ENCODE measurements around the gene PAX3.

Gene PAX3

DNA sequence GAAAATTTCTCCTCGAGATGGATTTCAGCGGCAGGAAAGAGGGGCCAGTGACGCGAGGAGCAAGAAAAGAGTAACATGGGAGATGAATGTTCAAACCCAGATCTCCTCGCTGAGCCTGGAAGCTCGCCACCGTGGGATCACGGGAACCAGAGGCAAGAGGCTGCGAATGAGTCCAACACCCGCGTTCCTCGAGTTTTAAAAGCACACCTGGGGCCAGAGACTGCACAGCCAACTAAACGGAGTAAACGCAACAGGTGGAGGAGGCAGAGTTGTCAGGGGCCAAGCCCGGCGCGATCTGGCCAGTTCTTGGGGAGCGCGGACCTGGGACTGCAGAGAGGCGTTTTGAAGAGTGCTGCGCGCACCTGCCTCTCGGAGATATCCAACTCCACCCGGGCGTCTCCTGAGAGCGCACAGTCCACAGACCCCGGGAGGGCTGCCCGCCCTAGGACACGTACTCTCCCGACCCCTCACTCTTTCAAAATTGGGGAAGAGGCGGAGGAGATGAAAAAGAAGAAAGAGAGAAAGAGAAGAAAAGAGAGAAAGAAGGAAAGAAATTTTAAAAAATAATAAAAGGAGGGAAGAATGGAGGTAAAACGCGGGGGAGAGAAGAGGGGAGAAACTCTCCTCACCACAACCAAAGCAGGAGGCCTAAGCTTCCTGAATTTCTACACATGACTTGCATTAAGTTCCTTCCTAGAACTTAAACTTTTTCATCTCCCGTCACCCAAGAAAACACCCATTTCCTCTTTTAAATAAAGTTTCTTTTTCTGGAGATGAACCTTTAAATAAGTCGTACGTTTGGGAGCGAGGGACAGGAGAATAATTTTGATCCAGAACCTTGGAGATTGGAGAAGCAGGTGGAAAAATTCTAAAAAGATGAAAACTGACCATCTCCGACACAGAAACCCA lies 5.3 kb upstream of the PAX3 start:
- H3K4me3 ChIP-seq (ENCODE audit: severe bottlenecking), result no peak overlapping the region
- TF ChIP-seq, protein P1, sequence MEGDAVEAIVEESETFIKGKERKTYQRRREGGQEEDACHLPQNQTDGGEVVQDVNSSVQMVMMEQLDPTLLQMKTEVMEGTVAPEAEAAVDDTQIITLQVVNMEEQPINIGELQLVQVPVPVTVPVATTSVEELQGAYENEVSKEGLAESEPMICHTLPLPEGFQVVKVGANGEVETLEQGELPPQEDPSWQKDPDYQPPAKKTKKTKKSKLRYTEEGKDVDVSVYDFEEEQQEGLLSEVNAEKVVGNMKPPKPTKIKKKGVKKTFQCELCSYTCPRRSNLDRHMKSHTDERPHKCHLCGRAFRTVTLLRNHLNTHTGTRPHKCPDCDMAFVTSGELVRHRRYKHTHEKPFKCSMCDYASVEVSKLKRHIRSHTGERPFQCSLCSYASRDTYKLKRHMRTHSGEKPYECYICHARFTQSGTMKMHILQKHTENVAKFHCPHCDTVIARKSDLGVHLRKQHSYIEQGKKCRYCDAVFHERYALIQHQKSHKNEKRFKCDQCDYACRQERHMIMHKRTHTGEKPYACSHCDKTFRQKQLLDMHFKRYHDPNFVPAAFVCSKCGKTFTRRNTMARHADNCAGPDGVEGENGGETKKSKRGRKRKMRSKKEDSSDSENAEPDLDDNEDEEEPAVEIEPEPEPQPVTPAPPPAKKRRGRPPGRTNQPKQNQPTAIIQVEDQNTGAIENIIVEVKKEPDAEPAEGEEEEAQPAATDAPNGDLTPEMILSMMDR (IDR thresholded peaks at IDR 0.05; ENCODE audit: poor library complexity, severe bottlenecking), result no peak
- no peak for ATAC-seq (ENCODE audit: low read depth)

DNA sequence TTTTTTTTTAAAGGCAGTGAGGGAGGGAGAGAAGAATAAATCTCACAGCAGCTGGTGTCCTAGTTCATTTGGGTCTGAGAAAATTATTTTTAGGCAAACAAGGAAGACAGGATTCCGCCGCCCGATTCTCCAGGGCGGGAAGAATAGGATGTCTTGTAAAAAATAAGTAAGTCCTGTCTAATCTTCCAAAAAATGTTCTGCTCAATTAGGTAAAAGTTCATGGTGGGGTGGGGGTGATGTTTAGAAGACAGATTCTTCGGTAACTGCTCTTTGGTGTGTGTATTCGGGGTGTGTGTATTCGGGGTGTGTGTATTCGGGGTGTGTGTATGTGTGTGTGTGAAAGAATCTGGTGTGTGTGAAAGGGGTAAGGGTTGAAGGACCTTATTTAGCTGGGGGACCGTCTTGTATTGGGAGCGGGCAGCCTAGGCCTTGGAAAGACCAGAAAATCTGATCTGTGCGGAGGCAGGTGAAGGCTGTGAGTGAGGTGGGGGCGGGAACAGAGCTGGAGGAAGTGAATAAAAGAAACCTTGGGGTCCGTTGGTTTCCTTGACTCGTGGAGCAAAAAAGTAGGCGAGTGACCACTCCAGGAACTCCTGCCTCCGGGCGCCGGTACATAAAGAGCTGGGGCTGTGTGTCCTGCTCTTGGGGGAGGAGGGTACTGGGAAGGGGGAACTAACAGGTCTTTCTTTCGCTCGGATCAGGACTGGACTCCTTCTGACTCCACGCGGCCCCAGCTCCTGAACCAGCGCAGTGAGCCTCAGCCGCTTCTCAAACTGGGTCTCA lies 4.4 kb upstream of the PAX3 start:
- ATAC-seq (ENCODE audit: low read depth) (no peak), DNase-seq (ENCODE audit: low spot score) (no peak)
- Histone ChIP-seq H3K9me3 (ENCODE audit: severe bottlenecking) (peaks cover 2% of the 10 kb centered on the region), H3K27me3 (ENCODE audit: insufficient read depth, poor library complexity, severe bottlenecking) (peaks cover 100% of the 10 kb centered on the region), H3K27ac (ENCODE audit: poor library complexity, severe bottlenecking) (no peak overlapping the region), H3K36me3 (ENCODE audit: low read depth) (no peaks in the 10 kb centered on the region), H3K4me3 (ENCODE audit: severe bottlenecking) (no peak overlapping the region), H3K4me1 (ENCODE audit: insufficient read depth, poor library complexity, severe bottlenecking) (no peaks in the 10 kb centered on the region)
- TF ChIP-seq, protein P1 (IDR thresholded peaks at IDR 0.05; ENCODE audit: poor library complexity, severe bottlenecking), result no peak

More for the DNA sequence above, 5.3 kb upstream of the PAX3 start:
- no peak for DNase-seq (ENCODE audit: low spot score)
- H3K27me3 ChIP-seq (ENCODE audit: insufficient read depth, poor library complexity, severe bottlenecking), result peaks cover 100% of the 10 kb centered on the region
- peaks cover 2% of the 10 kb centered on the region for H3K9me3 ChIP-seq (ENCODE audit: severe bottlenecking)
- H3K27ac ChIP-seq (ENCODE audit: poor library complexity, severe bottlenecking), result no peak overlapping the region
- no peaks in the 10 kb centered on the region for H3K36me3 ChIP-seq (ENCODE audit: low read depth)
- H3K4me1 ChIP-seq (ENCODE audit: insufficient read depth, poor library complexity, severe bottlenecking), result no peaks in the 10 kb centered on the region

DNA sequence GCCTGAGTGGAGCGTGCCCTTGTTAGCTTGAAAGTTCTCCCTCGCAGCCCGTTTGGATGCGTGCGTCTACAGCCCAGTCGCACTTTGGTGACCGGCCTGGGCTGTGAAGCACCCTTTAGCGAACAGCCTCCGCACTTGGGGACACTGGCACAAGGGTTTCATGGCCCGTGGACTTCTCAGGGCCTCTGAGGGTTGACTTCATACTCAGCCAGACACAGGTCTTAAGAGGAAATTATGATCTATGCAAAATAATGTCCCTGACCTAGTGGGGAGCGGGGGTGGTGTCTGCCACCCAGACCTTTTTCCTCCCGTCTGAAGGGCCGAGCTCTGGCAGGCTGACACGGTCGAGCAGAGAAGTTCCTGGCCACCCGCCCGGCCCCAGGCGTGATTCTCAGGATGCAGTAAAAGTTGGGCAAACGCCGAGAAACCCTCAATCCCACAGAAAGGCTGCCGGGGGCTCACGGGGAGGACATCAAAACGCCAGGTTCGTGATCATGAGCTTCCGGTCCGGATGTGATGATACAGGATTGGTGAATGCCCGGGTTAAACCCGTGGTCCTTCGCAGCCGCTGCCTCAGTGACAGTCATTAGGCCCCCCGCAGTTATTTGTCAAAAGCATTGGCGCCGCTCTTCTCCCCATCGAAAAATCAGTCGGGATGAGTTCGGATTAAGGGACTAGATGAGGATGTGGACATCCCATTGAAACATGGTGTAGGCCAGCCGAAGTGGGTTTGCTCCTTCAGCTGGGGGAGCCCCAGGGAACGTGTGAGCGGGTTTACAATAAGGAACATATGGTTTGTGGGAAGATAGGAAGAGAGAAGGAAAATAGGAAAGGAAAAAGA lies 3.6 kb upstream of the PAX3 start:
- DNase-seq (ENCODE audit: low spot score) (no peak), ATAC-seq (ENCODE audit: low read depth) (no peak)
- no peaks in the 10 kb centered on the region for H3K4me1 ChIP-seq (ENCODE audit: insufficient read depth, poor library complexity, severe bottlenecking)
- H3K36me3 ChIP-seq (ENCODE audit: low read depth), result no peaks in the 10 kb centered on the region
- H3K4me3 ChIP-seq (ENCODE audit: severe bottlenecking), result no peak overlapping the region
- no peak overlapping the region for H3K27ac ChIP-seq (ENCODE audit: poor library complexity, severe bottlenecking)
- peaks cover 100% of the 10 kb centered on the region for H3K27me3 ChIP-seq (ENCODE audit: insufficient read depth, poor library complexity, severe bottlenecking)
- H3K9me3 ChIP-seq (ENCODE audit: severe bottlenecking), result peaks cover 2% of the 10 kb centered on the region
- TF ChIP-seq, protein P1 (IDR thresholded peaks at IDR 0.05; ENCODE audit: poor library complexity, severe bottlenecking), result no peak

DNA sequence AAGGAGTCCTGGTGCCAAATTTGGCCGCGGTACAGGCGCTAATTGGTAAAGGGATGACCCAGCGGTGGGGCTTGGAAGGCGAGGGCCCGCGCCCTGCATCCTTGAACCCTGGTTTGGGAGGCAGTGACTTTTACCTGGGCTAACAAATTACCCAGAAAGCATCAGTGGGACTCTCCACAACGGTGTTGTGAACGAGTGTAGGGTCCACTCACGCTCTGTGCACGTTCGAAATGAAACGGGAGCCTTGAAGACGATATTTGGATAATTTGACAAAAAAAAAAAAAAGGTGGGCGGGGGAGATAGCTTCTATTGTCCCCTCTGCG lies 3.0 kb upstream of the PAX3 start:
- TF ChIP-seq, protein P1 (IDR thresholded peaks at IDR 0.05; ENCODE audit: poor library complexity, severe bottlenecking), result no peak
- H3K27me3 ChIP-seq (ENCODE audit: insufficient read depth, poor library complexity, severe bottlenecking), result peaks cover 100% of the 10 kb centered on the region

More for the DNA sequence above, 3.0 kb upstream of the PAX3 start:
- Histone ChIP-seq H3K4me1 (ENCODE audit: insufficient read depth, poor library complexity, severe bottlenecking) (no peaks in the 10 kb centered on the region), H3K9me3 (ENCODE audit: severe bottlenecking) (peaks cover 2% of the 10 kb centered on the region), H3K36me3 (ENCODE audit: low read depth) (no peaks in the 10 kb centered on the region), H3K27ac (ENCODE audit: poor library complexity, severe bottlenecking) (no peak overlapping the region), H3K4me3 (ENCODE audit: severe bottlenecking) (no peak overlapping the region)
- ATAC-seq (ENCODE audit: low read depth), result no peak
- no peak for DNase-seq (ENCODE audit: low spot score)
